Loucy (cell line): ENCODE measurements around the gene PTGER3.

Source experiments
- CTCF ChIP-seq: fragments of 200-600 bp; sonication (generic); conservative IDR thresholded peaks from 2 replicates; pipeline ENCODE4 v1.5.1; 2014; ENCODE audit warnings: mild to moderate bottlenecking, antibody characterized with exemption, low read length
- EZH2phosphoT487 ChIP-seq: fragments of 200-600 bp; IDR thresholded peaks from 2 replicates; pipeline ENCODE4 v1.6.1; 2018; ENCODE audit warnings: antibody characterized with exemption, mild to moderate bottlenecking, moderate library complexity, borderline replicate concordance

- TF ChIP-seq CTCF (no peak), EZH2phosphoT487 (no peak)
Measured at GRCh38 chr1:71030026-71030425, 17.6 kb downstream of the PTGER3 start.
